IPS DF 6.9 (cell line): Measurements from ENCODE around the gene MYPN.

ENCODE experiments used
- DNase-seq: peaks from one replicate; pipeline ENCODE4 v3.0.0-alpha.2; 2013; ENCODE audit warnings: low read depth, low spot score
- H3K27ac ChIP-seq: one replicate; pipeline ENCODE4 v1.5.1; 2013; ENCODE audit warnings: low read length, control low read depth
- H3K27me3 ChIP-seq: 2 replicates; pipeline ENCODE4 v1.6.1; 2013; ENCODE audit warnings: mild to moderate bottlenecking, low read length; ENCODE audit not compliant: control insufficient read depth, insufficient read depth
- H3K36me3 ChIP-seq: 2 replicates; pipeline ENCODE4 v1.6.1; 2013; ENCODE audit warnings: low read length; ENCODE audit not compliant: control insufficient read depth, insufficient read depth
- H3K4me1 ChIP-seq: 2 replicates; pipeline ENCODE4 v1.6.1; 2013; ENCODE audit warnings: low read length; ENCODE audit not compliant: control insufficient read depth, insufficient read depth
- H3K4me3 ChIP-seq: 2 replicates; pipeline ENCODE4 v1.5.1; 2013; ENCODE audit warnings: mild to moderate bottlenecking, low read length
- H3K9me3 ChIP-seq: 2 replicates; pipeline ENCODE4 v1.6.1; 2013; ENCODE audit warnings: low read length, inconsistent platforms; ENCODE audit not compliant: control insufficient read depth, insufficient read depth
- WGBS: extraction: QIAGEN DNeasy Blood & Tissue Kit; methylation state at CpG from one replicate; pipeline ENCODE4 v1.1.7; 2013; ENCODE audit warnings: mixed read lengths, missing lambda C conversion rate; ENCODE audit not compliant: insufficient read length, insufficient coverage; 5-methylcytosine and 5-hydroxymethylcytosine counted together

The MYPN gene

DNA sequence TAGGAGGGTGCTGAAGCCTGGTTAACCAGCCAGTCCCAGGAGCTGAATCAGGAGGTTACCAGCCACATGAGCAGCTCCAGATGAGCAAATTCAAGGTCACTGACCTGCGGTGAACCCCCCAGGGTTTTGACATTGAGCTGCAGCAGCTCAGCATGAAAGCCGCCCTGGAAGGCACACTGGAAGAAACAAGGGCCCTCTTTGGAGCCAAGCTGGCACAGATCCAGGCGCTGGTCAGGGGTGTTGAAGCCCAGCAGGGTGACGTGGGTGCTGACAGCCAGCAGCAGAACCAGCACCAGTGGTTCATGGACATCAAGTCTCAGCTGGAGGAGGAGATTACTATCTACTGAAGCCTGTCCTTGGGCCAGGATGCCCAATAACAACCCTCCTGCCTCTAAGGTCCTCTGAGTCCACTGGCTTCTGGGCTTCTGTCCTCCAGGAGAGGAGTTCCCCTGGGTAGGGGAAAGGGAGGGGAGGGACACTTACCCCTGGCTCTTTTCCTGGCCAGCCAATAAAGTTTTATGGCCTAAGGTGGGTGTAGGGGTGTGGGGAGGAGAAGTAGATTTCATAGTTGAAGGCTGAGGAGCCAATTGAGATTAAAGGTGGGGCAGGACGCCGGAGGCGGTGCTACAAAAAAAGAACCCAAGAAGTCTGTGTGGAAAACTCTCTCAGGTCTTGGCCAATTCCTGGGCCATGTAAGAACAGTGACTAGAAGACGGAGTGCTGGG is 152.0 kb downstream of the MYPN start:
- Histone ChIP-seq H3K27me3 (no peaks in the 10 kb centered on the region), H3K4me3 (no peak overlapping the region), H3K27ac (no peak overlapping the region), H3K36me3 (no peaks in the 10 kb centered on the region), H3K4me1 (no peaks in the 10 kb centered on the region), H3K9me3 (no peaks in the 10 kb centered on the region)
- no peak for DNase-seq
- no CpG with 5 or more reads among the region's 8 CpGs for WGBS
